GM03348 (cell line): ENCODE results near the gene RHOU.
A peak's percentile ranks its signal among the peaks of the same experiment; 100 is the strongest.
"Not testable (repeated sequence)": the region's sequence is repeated elsewhere in the genome, so short reads cannot be mapped to it uniquely, and the experiment has no call there.

ENCODE experiments used
- DNase-seq: peaks from one replicate; pipeline ENCODE4 v3.0.0; 2012; ENCODE audit warnings: low spot score

Gene RHOU

DNA sequence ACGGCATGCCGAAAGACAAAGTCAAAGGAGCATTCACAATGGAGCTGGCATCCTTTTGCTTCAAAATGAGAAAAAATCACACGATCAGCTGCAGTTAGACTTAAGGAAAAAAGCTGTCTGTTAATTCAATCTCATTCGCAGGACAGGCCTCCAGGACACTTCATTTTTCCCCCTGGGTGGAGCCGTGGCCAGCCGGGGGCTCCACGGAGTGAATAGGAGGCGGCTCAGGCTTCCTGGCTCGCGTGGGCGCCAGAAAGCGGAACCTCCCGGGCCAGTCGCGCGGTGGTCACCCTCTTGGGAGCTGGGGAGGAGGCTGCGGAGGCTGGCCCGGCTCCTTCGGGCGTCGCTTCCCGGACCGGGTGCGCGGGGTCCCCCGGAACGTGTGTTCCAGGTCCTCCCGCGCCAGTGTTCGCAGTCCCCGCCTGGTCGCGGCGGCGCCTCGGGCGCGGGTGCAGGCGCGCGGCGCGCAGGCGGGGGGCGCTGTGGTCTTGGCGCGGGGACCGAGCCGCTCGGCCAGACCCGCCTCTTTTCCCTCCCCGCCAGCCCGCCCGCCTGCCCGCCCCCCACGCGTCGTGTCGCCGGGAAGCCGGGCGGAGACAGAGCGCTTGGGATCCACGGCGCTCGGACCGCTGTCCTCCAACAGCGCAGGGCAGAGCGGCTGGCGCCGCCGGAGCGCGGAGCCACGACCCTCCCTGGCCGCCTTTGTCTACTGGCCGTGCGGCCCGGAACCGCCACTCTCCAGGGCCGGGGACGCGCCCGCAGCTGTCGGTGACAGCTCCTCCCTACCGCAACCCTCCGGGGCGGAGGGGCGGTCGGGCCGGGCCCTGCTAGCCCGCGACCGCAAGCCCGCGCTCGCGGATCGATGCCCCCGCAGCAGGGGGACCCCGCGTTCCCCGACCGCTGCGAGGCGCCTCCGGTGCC is at the start of gene RHOU:
Gene RHOU, plus strand, starts transcription at position 599 of the 921 bp plus-strand sequence. Its CDS starts 264 bp downstream, at position 863.
- peak; percentile 92 for DNase-seq

DNA sequence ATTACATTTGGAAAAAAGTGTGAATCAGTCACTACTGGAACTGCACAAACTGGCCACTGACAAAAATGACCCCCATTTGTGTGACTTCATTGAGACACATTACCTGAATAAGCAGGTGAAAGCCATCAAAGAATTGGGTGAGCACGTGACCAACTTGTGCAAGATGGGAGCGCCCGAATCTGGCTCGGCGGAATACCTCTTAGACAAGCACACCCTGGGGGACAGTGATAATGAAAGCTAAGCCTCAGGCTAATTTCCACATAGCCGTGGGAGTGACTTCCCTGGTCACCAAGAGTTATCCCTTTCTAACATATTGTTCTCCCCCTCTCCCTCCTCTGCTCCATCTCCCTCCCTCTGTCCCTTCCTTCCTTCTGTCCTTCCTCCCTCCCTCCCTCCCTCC is 47.7 kb upstream of the RHOU start:
- DNase-seq: no peak

DNA sequence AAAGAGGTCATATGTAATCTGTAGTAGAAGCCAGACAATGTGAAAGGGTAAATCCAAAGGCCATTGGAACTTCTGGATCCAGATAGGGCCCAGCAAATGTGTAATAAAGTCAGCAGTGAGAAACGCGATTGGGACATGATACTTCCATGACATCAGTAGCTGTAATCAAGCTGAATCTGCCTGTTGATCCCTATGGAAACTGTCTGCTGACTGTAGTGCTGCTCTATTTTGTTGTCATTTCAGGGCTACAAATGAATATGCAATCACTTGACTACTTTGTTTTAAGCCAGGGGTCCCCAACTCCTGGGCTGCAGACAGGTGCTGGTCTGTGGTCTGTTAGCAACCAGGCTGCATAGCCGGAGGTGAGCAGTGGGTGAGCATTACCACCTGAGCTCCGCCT is 46.0 kb upstream of the RHOU start:
- no peak for DNase-seq

DNA sequence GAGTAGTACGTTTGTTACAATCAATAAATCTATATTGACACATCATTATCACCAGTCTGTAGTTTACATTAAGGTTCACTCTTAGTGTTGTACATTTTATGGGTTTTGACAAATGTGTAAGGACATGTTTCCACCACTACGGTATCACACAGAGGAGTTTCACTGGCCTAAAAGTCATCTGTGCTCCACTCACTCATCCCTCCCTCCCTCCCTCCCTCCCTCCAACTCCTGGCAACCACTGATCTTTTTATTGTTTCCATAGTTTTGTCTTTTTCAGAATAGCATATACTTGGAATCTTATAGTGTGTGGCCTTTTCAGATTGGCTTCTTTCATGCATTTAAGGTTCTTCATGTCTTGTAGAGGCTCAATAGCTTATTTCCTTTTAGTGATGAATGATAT is 44.1 kb upstream of the RHOU start:
- DNase-seq: no peak

DNA sequence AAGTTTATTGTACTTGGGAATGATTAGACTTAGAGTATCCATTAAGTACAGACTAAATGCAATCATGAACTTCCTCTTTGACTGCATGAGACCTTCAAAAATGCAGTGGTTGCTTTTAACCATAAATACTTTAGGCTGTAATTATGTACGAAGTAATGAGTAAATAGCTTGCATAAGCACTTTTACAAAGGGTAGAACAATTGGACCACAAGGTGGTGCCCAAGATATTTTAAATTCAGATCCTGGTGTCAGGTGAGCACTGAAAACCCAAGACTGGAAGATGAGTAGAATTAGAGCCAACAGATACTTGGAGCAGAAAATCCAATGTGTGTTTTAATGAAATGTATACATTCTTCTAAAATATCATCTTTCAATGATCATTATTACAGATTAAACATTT is 43.4 kb upstream of the RHOU start:
- DNase-seq: peak; percentile 16

DNA sequence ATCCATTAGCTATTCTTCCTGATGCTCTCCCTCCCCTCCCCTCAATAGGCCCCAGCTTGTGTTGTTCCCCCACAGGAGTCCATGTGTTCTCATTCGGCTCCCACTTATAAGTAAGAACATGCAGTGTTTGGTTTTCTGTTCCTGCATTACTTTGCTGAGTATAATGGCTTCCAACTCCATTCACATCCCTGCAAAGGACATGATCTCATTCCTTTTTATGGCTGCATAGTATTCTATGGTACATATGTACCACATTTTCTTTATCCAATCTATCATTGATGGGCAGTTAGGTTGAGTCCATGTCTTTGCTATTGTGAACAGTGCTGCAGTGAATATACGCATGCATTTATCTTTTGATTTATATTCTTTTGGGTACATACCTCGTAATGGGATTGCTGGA is 40.8 kb upstream of the RHOU start:
- DNase-seq: not testable (repeated sequence)

DNA sequence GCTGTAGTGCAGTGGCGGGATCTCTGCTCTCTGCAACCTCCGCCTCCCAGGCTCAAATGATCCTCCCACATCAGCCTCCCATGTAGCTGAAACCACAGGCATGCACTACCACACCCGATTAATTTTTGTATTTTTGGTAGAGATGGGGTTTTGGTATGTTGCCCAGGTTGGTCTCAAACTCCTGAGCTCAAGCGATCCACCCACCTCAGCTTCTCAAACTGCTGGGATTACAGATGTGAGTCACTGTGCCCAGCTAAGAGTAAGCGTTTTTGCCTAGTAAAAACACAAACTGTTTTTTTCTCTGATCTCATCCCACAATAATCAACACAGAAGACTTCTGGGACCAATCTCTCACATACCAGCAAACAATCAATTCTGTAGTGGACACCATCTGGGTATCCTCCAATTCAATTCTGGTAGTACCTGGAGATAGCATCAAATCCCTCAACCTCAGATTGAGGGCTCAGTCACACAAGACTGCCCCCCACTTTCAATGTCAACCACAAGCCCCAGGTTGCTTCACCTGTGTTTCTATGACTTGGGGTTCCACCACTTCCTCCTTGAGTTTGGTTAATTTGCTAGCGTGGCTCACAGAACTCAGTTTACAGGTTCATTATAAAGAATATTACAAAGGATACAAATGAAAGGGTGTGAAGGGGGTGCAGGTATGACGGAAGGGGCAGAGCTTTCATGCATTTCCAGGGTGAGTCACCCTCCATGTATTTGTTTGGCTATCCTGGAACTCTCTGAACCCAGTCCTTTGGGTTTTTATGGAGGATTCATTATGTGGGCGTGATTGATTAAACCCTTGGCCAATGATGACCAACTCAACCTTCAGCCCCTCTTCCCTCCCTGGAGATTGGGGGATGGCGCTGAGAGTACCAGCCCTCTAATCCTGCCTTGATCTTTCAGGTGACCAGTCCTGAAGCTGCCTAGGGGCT is 40.0 kb upstream of the RHOU start:
- DNase-seq: no peak

DNA sequence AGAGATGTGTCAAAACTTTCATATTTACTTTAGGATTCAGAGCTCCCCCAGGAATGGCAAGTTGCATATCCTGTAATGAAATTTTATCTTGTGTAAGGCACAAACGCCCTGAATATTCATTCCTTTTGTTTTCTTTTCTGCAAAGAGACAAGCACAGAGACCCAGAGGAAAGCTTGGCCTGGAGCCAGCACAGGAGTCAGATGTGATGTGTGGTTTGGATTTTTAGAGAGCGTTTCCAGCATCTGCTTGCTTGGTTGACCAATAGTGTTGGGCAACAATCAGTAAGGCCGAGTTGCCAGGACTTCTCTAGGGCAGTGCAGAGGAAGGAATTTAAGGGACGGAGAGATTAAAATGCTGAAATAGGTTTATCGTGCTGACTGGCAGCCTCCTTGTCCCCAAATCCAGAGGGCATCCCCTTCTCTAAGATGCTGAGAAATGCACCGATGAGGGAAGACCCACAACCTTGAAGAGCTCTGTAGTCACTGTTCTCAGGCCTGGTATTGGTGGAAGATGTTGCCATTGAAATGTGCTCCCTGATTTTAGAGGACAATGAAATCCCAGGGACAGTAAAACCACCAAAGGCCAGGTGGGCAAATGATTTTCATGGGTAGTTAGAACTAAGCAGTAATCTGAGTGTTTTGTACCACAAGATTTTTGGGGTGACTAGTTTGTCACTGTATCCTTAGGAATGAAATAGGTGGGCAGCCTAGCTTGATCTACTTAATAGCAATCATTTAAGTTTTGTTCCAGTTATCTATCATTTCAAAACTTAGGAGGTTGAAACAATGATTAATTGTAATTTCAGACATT is 37.9 kb upstream of the RHOU start:
- no peak for DNase-seq

DNA sequence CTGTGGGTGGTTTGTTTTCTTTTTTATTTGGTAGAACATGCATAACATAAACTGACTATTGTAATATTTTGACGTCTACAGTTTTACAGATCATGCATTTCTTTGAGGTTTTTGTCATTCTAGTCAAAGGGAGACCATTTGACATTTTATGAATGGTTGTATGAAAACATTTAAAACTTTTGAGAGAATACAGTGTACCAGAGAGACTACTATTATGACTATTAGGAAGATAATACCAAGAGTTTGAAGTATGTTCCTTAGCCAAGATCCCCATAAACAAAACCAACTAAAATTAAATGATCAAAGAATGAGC is 37.3 kb upstream of the RHOU start:
- no peak for DNase-seq

DNA sequence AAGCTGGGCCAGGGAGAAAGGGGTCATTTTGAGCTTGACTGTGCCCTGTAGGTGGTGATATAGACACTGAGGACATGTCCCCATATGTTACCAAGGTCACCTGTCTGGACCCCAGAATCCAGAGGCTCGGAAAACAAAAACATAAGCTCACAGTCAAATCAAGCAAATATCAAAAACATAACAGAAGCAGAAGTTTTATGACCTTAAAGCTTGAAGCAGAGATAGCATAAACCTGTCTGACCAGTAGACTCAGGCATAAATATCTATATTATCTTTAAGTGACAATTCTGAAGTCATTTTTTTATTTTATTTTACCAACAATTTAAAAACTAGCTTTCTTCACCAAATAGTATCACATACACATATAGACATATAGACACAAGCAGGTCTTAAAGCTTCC is 32.8 kb upstream of the RHOU start:
- DNase-seq: no peak

DNA sequence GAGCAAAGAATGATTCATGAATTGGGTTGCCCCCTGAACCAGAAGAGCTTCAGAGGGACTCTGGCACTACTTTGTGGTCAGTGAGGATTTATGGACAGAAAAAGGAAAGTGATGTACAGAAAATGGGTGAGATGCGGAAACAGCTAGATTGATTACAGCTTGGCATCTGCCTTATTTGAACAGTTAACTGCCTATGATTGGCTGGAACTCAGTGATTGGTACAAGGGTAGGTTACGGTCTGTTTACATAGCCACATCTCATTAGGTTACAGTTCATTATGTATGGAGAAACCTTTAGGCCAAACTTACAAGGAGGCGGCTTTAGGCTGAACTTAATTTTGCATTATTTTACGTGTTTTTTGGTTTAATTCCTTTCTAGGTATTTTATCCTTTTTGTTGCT is 29.0 kb upstream of the RHOU start:
- no peak for DNase-seq

DNA sequence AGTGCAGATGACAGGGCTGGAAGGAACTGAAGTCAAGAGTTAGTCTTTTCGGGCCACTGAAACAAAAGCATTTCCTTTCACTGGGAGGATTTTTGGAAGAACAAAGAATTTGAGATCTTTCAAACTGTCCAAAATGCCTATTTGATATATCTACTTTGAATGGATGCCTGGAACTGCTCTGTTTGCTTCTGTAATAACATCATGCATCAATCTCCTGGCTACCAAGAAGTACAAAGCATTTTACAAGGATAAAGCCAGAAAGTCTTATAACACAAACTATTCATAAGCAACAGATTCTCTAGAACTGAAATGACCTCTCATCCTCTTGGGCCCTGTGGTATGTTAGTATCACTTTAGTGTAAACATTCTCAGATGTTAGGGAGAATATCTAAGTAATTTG is 18.2 kb upstream of the RHOU start:
- no peak for DNase-seq

DNA sequence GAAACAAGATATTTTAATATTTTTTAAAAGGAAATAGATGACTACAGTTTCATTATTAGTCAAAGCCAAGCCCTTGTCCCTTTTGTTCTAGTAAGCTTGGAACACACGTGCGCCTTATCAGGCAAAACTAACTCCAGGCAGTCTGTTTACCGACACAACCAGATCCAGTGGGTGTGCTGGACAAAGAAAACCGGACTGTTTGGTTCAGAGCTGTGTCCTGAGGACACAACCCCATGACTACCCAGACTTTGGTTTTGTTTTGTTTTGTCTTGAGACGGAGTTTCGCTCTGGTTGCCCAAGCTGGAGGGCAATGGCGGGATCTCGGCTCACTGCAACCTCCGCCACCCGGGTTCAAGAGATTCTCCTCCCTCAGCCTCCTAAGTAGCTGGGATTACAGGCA is 13.9 kb upstream of the RHOU start:
- no peak for DNase-seq

DNA sequence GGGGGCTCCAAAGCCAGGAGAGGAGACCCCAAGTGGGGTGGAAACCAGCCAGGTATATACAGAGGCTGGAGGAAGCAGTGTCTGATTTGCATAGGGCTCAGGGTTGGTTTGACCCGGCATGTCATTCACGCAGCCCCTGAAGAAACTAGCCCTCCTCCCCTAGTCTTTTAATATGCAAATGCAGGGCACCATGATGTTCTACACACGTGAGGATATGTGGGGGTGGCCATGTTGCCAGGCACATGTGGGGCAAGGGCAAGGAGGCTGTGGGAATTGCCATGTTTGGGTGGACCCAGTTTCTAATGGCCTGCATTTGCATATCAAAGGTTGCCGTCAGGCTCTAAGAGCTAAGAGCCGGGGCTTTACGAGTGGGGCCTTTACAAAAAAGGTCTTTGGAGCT is 12.0 kb upstream of the RHOU start:
- DNase-seq: no peak

DNA sequence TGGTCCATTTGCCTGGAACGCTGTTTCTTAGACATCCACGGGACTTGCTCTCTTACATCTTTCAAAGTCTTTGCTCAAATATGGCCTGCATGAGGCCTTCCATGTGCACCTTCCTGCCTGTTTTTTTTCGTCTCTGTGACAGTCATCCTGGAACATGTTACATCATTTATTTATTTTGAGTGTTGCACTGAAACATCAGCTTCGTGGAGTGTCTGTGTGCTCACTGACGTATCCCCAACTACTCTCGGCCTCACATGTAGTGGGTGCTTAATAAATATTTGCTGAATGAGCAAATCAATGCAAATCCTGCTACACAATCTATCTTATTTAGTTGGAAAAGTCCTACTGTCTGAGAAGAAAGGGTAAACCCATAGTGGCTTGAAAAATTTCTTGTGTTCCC is 11.4 kb upstream of the RHOU start:
- no peak for DNase-seq

DNA sequence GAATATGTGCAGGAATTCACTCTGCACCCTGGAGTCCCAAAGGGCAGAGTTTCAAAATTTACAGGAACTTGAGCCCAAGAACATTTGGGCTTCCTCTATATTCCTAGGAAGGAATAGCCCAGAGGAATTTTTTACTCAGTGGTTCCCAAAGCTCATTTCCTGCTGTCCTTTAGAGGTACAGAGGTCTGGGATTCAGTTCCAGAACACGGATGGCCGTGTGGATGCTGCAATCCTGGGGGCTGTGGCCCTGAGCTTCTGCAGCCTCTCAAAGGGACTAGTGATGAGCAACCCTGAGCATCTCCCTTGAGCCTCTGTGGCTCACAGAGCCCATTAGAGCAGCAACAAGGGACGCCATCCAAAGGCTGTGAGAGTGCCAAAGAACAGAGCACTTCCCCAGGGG is 10.1 kb upstream of the RHOU start:
- DNase-seq: no peak

DNA sequence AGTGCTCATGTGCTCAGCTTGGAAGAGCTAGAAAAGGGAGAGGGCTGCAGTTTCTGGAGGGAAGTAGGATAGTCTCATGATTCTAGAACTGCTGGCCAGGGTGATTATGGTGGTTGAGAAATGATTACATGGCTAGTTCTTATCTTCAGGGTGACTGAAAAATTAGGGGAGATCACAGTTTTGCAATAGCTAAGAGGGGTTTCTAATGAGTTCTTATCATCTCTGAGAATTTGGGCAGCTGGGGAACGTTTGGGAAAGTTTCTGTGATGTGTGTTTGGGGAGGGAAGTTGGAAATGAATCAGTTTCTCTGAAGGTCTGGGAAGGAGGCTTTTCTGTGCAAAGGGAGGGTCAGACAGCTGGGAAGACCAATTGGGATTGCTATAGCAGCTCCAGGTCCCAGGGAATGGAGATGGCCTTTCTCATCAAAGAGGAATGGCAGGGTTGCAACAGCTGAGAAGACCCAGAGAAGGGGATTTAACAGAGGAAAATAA is 7.6 kb upstream of the RHOU start:
- DNase-seq: no peak

DNA sequence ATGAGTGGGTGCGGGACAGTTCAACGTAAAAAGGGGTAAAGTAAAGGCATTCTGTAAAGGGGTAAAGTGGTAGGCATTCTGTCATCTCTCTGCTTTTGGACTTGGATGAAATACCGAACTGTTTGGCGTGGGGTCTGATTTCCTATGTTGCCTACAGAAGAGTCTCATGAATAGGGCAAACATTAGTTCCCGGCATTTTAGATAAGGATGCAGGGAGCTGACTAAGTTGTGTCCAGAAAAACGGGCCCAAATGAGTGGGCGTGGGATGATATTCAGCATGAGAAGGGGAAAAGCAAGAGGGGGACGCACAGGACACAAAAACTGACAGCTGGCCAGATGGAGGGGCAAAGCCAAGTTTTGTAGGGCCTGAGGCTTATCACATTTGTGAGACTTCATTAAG is 2.9 kb upstream of the RHOU start:
- no peak for DNase-seq

DNA sequence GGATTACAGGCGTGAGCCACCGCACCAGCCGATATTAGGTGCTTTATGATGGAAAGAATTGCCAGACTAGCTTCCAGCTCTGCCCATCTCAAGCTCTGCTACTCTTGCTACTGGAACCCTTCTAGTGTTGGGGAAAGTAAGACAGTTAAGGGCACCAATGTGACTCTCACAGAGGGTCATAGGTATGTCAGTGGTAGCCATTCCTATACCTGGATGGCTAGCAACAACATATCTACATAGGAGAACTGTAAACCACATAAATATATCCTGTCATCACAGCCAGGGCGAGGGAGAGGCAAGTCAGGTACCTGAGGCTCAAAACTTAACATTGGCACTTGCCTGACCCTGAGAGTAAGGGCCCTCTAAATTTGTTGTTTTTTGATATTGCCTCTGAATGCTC is 1.7 kb upstream of the RHOU start:
- DNase-seq: no peak

DNA sequence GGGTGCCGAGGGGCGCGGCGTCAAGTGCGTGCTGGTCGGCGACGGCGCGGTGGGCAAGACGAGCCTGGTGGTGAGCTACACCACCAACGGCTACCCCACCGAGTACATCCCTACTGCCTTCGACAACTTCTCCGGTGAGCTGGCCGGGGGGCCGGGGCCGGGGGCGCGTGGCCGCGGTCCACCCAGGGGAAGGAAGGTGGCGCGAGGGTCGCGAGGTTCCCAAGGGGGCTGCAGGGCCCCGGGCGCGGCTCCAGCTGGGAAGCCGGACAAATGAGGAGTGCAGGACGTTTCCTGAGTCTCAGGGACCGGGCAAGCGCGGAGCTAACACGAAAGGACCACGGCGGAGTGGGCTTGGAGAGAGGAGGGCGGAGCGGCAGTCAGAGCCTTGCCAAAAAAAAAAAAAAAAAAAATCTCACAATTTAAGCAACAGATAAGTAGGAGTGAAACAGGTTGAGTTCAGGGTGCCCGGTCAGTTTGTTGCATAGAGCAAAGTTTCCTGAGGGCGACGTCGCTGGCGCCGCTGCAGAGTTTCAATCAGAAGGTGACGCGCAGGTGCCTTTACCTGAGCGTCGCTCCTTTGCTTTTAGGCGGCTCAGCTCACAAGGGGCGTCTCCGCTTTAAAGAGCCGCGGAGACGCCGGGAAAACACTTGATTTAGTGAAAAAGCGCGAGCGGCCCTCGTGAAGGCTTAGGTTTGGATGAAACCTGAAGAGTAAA is 750 bp downstream of the RHOU start:
- peak; percentile 63 for DNase-seq

DNA sequence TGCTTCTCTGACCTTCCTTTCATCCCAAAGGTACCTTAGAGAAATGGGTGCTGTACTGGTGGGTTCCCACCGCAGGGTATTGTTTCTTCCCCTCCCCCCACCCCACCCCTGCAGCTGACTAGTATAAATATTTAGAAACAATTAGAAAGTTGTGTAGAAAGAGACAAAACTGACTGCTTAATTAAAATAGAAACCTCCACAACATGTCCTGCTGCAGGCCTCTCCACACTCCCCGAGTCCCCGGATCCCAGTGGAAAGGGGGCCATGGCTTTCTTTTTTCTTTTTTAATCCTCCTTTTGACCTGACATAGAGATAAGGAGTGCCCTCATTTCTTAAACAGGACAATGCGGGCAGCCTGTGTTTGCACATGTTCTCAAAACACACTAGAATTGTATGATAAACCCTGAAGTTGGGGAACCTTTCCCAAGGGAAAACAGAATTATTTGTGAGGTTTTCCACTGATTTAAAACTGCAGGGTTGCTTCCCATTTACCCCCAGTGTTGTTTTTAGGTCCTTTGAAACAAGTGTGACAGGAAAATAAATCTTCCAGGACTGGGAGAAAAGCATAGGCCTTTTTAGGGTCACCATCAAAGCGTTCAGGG is 1.7 kb downstream of the RHOU start:
- DNase-seq: no peak
